Lower leg skin (tissue), 4 donors: Measurements from ENCODE around the gene KRTAP10-6. TPM values are rescaled to one million over a fixed set of nuclear protein-coding genes. Genes with fewer than 3 reads are reported as not detected.

Source experiments
- DNase-seq, 2 donors: peaks; one replicate each; pipeline ENCODE4 v3.0.0-alpha.2; 2019; ENCODE audit warnings: low spot score in 2 of 2
- H3K4me3 ChIP-seq: fragments of 200-600 bp; sonication (generic); 2 replicates; pipeline ENCODE4 v1.5.1; 2017; ENCODE audit warnings: mild to moderate bottlenecking, low read depth; ENCODE audit not compliant: poor library complexity, severe bottlenecking
- CTCF ChIP-seq, 3 donors: fragments of 450-650 bp; IDR thresholded peaks; one replicate each; pipeline ENCODE4 v1.5.1; 2016; ENCODE audit warnings: antibody characterized with exemption in 3 of 3, mild to moderate bottlenecking in 3 of 3, moderate library complexity in 2 of 3
- POLR2A ChIP-seq, 2 donors: fragments of 450-650 bp; IDR thresholded peaks; one replicate each; pipeline ENCODE4 v1.6.1; 2016 to 2017; ENCODE audit warnings: antibody characterized with exemption in 2 of 2, mild to moderate bottlenecking in 1 of 2, moderate library complexity in 1 of 2
- WGBS, 2 donors: methylation state at CpG; one replicate each; pipeline ENCODE4 v1.1.5; 2018; 5-methylcytosine and 5-hydroxymethylcytosine counted together
- intact Hi-C: fragments of 100-400 bp; cut with DNase I; formaldehyde crosslinking; loops from one replicate; pipeline ENCODE4 v1.15.0; 2023; ENCODE audit warnings: low total_unique reads
- total RNA-seq, 4 donors: library from RNA; depleted of rRNA; stranded (reverse); fragments of >200 nt; gene quantifications; one replicate each; pipeline ENCODE4 v1.1.0, GENCODE V29; 2016

KRTAP10-6 gene
- total RNA-seq, 4 donors from 2014 or later = 1.3 TPM; not detected in 3

DNA sequence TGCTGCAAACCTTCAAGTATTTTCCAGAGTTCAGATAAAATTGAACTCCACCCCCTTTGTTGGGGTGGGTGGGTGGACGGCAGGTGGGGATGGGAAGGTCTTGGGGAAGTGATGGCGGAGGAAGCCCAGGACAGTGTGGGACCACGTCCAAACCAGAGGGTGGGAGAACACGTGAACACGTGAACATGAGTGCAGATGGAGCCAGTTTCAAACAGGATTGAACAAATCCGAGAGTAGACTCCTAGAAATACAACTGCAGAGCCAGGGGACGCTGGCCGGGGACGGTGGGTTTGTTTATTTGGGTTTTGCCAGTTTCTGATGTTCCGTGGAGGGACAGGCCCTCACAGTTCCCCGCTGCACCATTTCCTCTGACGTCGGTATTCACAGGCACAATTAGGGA lies 43.9 kb downstream of the KRTAP10-6 start:
- peak in 1 of 2 donors; percentile 75 for DNase-seq
- intact Hi-C loops = no loop called here
- H3K4me3 ChIP-seq = no peak overlapping the region
- WGBS, 2 donors = 41% methylated on average over 13 of the region's 13 CpGs
- TF ChIP-seq CTCF (IDR thresholded peaks at IDR 0.05) (no peak), POLR2A (IDR thresholded peaks at IDR 0.05) (no peak)

GRCh38 chr21:44547656-44548331 lies 44.5 kb downstream of the KRTAP10-6 start:
- intact Hi-C loops = no loop called here
- no peak overlapping the region for H3K4me3 ChIP-seq
- peak in 1 of 2 donors; percentile 53 for DNase-seq
- WGBS, 2 donors = 54 to 73% methylated on average over 5 of the region's 5 CpGs
- TF ChIP-seq CTCF (IDR thresholded peaks at IDR 0.05) (no peak), POLR2A (IDR thresholded peaks at IDR 0.05) (no peak)

DNA sequence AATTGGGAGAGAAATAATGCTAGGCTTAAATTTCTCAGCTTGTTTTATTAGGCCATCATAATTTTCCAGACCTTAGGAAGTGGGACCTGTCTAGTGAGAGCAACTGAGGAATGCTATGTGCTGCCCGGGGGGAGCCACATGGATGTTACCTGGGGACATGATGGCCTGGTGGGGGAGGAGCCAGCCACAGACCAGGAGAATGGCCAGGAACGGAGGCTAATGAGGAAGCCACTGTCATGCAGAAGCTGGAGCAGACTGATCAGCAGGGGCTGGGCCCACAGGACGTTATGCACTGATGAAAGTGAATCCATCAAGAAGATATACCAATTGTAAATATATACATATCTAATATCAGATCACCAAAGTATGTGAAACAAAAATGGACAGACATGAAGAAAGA lies 47.7 kb downstream of the KRTAP10-6 start:
- TF ChIP-seq CTCF (IDR thresholded peaks at IDR 0.05) (no peak), POLR2A (IDR thresholded peaks at IDR 0.05) (no peak)
- WGBS, 2 donors = 84 to 95% methylated on average over 3 of the region's 3 CpGs
- DNase-seq = peak in 1 of 2 donors; percentile 40
- no peak overlapping the region for H3K4me3 ChIP-seq
- intact Hi-C loops = no loop called here

DNA sequence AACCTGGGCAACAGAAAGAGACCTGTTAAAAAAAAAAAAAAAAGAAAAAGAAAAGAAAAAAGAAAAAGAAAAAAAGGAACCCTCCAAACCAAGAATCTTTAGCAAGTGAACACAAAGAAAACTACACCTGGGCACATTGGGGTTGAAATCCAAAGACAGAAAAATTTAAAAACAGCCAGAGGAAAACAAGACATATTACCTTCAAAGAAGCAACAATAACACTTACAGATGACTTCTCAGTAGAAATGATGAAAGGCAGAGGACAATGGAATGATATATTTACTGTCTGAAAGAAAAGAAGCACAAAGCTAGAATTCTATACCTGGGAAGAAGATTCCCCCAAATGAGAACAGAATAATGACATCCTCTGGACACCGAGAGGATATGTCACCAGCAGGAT lies 49.6 kb downstream of the KRTAP10-6 start:
- no peak for DNase-seq
- H3K4me3 ChIP-seq = no peak overlapping the region
- intact Hi-C loops = no loop called here
- 78 to 85% methylated on average over 1 of the region's 1 CpG for WGBS, 2 donors
- TF ChIP-seq CTCF (IDR thresholded peaks at IDR 0.05) (no peak), POLR2A (IDR thresholded peaks at IDR 0.05) (no peak)

Other genes starting within 250 kb of the KRTAP10-6 start
- gene TRPM2, start 238.9 kb downstream of the KRTAP10-6 start, total RNA-seq = 1 to 10 TPM; 1.9 to 9.4 (median 2.2) TPM
- 1 to 10 TPM; 2.9 to 5.8 (median 3.2) TPM for gene LRRC3, start 137.0 kb downstream of the KRTAP10-6 start, total RNA-seq
- 1 to 10 TPM in 1 of 4 donors, not detected in 3; 3.0 TPM for gene KRTAP10-1, start 52.3 kb downstream of the KRTAP10-6 start, total RNA-seq
- 1 to 10 TPM in 1 of 4 donors, not detected in 3; 9.3 TPM for gene KRTAP10-2, start 41.0 kb downstream of the KRTAP10-6 start, total RNA-seq
- 1 to 10 TPM in 1 of 4 donors, not detected in 3; 4.8 TPM for gene KRTAP10-3, start 33.7 kb downstream of the KRTAP10-6 start, total RNA-seq
- gene KRTAP10-4, start 18.8 kb downstream of the KRTAP10-6 start, total RNA-seq = 1 to 10 TPM in 1 of 4 donors, not detected in 3; 6.3 TPM
- gene KRTAP10-5, start 11.9 kb downstream of the KRTAP10-6 start, total RNA-seq = 1 to 10 TPM in 1 of 4 donors, not detected in 3; 6.1 TPM
- gene KRTAP10-7, start 8.1 kb upstream of the KRTAP10-6 start, total RNA-seq = 10 to 100 TPM in 1 of 4 donors, 1 to 10 TPM in 1, not detected in 2; 2.4 to 11.0 TPM
- 1 to 10 TPM in 1 of 4 donors, not detected in 3; 4.6 TPM for gene KRTAP10-8, start 19.6 kb upstream of the KRTAP10-6 start, total RNA-seq
- gene KRTAP10-9, start 34.6 kb upstream of the KRTAP10-6 start, total RNA-seq = 1 to 10 TPM in 1 of 4 donors, not detected in 3; 4.7 TPM
- 1 to 10 TPM in 1 of 4 donors, not detected in 3; 5.3 TPM for gene KRTAP10-10, start 44.9 kb upstream of the KRTAP10-6 start, total RNA-seq
- 1 to 10 TPM in 1 of 4 donors, not detected in 3; 6.5 TPM for gene KRTAP10-11, start 53.9 kb upstream of the KRTAP10-6 start, total RNA-seq
- not detected for gene KRTAP12-4, start 62.2 kb upstream of the KRTAP10-6 start, total RNA-seq
- gene KRTAP12-3, start 65.4 kb upstream of the KRTAP10-6 start, total RNA-seq = 10 to 100 TPM in 1 of 4 donors, not detected in 3; 13.2 TPM
- 10 to 100 TPM in 1 of 4 donors, not detected in 3; 17.5 TPM for gene KRTAP12-2, start 74.4 kb upstream of the KRTAP10-6 start, total RNA-seq
- gene KRTAP12-1, start 89.7 kb upstream of the KRTAP10-6 start, total RNA-seq = 10 to 100 TPM in 1 of 4 donors, not detected in 3; 12.3 TPM
- gene KRTAP10-12, start 104.7 kb upstream of the KRTAP10-6 start, total RNA-seq = 1 to 10 TPM in 1 of 4 donors, not detected in 3; 2.1 TPM
- under 1 TPM in 1 of 4 donors, not detected in 3; 0.06 TPM for gene TSPEAR, start 119.1 kb upstream of the KRTAP10-6 start, total RNA-seq
- gene UBE2G2, start 209.3 kb upstream of the KRTAP10-6 start, total RNA-seq = 10 to 100 TPM; 37.2 to 61.8 (median 49.8) TPM
- 10 to 100 TPM; 35.6 to 52.6 (median 42.5) TPM for gene SUMO3, start 225.6 kb upstream of the KRTAP10-6 start, total RNA-seq